ENCODE measurements around the gene SLC28A1.
"Not testable (repeated sequence)": the region's sequence is repeated elsewhere in the genome, so short reads cannot be mapped to it uniquely, and the experiment has no call there.

Gene SLC28A1

DNA sequence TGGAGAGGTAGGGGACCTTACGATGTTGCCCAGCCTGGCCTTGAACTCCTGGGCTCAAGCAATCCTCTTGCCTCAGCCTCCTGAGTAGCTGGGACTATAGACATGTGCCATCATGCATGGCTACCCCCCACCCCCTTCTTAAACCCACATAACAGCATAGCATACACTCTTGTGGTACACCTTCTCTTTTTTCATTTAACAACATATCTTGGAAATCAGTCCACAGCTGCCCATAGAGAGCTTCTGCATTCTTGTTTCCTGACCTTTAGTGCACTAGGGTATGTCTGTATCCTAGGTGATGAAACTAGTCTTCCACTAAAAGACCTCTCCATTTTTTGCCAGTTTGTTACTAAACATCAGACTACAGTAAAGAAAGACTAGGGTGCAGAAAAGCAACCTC lies 33.0 kb downstream of the SLC28A1 start:
- TF ChIP-seq, protein P1, sequence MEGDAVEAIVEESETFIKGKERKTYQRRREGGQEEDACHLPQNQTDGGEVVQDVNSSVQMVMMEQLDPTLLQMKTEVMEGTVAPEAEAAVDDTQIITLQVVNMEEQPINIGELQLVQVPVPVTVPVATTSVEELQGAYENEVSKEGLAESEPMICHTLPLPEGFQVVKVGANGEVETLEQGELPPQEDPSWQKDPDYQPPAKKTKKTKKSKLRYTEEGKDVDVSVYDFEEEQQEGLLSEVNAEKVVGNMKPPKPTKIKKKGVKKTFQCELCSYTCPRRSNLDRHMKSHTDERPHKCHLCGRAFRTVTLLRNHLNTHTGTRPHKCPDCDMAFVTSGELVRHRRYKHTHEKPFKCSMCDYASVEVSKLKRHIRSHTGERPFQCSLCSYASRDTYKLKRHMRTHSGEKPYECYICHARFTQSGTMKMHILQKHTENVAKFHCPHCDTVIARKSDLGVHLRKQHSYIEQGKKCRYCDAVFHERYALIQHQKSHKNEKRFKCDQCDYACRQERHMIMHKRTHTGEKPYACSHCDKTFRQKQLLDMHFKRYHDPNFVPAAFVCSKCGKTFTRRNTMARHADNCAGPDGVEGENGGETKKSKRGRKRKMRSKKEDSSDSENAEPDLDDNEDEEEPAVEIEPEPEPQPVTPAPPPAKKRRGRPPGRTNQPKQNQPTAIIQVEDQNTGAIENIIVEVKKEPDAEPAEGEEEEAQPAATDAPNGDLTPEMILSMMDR (IDR thresholded peaks at IDR 0.05; ENCODE audit: extremely low read depth, missing control alignments): no peak
- no peak for DNase-seq (ENCODE audit: low spot score)

DNA sequence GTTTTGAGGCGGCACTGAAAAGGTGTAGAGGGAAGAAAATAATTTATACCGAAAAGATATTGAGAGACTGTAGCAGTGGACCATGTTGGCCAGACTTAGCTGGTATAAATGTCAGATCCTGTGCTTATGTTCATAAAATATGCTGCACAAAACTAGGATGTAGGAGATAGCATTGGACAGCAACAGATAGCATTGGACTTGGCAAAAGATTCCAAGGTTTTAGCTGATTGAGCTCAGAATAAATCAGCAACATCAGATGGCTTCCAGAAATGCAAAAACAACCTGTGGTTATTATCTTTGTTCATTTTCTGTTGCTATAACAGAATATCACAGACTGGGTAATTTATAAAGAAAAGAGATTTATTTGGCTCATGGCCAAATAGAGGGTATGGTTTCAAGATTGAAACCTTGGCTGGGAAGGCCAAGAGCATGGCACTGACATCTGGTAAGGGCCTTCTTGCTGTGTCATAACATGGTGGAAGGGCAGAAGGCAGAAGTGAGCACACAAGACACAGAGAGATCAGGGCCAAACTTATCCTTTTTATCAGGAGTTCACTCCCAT lies 34.7 kb downstream of the SLC28A1 start:
- TF ChIP-seq, protein P1 (IDR thresholded peaks at IDR 0.05; ENCODE audit: extremely low read depth, missing control alignments): no peak
- no peak for DNase-seq (ENCODE audit: low spot score)

DNA sequence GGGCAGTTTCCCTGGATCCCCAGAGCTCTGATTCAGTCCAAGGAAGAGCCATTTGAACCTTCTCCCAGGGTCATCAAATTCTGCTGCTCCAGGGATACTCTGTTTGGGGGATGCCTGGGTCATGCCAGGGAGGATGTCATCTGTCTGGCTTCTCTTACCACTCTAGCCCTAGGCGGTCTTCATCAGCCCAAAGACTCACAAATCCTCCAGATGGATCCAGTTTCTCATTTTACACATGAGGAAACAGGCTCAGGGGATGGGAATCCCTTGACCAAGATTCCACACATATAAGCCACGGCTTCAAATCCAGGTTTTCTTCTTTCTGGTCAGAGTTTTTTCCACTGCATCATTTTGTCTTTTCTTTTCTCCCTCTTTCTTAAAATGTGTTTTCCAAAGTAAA lies 36.7 kb downstream of the SLC28A1 start:
- TF ChIP-seq, protein P1 (IDR thresholded peaks at IDR 0.05; ENCODE audit: extremely low read depth, missing control alignments): no peak

DNA sequence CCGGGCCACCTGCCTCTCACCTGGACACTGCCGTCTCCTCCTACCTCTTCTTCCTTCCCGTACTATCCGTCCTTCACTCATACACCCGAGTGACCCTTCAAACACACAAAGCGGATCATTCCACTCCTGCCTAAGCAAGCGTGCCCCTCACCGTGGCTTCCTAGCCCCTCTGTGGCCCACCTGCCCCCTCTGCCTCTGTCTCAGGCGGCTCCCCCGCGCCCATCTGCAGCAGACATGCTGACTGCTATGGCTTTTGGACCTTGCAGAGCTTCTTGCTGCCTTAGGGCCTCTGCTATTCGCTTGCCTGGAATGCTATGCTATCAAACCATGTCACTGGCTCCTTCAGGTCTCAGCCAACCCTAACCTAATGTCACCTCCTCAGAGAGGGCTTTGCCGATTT lies 38.1 kb downstream of the SLC28A1 start:
- no peak for DNase-seq (ENCODE audit: low spot score)
- TF ChIP-seq, protein P1 (IDR thresholded peaks at IDR 0.05; ENCODE audit: extremely low read depth, missing control alignments): no peak

More for the DNA sequence above, 36.7 kb downstream of the SLC28A1 start:
- DNase-seq (ENCODE audit: low spot score): no peak

DNA sequence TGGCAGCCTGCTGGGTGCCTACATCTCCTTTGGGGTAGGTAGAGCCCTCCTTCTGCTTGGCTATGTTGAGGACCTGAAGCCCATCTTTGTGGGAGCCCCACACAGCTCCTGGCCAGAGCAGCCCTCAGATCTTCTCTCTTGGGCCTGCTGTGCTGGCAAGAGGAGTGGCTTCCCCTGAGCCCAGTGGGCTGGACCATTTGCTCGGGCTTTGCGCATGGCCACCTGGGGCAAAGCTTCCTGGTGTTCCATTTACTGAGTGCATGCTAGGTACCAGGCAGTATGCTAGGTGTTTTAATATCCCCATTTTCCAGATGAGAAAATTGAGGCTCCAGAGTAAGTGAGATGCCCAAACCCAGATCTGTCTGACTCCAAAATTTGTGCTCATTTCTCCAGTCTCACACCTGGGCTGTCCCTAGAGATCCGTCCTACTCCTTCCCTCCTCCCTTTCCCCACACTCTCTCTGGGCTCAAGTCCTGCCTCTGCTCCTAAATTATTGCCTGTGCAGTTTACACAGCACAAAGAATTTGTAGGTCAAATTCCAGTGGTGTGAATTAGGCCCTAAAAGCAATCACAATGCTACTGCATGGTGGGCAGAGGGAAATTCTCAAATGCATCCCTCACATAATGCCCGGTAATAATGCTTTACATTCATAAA lies 39.7 kb downstream of the SLC28A1 start:
- TF ChIP-seq, protein P1 (IDR thresholded peaks at IDR 0.05; ENCODE audit: extremely low read depth, missing control alignments): no peak

DNA sequence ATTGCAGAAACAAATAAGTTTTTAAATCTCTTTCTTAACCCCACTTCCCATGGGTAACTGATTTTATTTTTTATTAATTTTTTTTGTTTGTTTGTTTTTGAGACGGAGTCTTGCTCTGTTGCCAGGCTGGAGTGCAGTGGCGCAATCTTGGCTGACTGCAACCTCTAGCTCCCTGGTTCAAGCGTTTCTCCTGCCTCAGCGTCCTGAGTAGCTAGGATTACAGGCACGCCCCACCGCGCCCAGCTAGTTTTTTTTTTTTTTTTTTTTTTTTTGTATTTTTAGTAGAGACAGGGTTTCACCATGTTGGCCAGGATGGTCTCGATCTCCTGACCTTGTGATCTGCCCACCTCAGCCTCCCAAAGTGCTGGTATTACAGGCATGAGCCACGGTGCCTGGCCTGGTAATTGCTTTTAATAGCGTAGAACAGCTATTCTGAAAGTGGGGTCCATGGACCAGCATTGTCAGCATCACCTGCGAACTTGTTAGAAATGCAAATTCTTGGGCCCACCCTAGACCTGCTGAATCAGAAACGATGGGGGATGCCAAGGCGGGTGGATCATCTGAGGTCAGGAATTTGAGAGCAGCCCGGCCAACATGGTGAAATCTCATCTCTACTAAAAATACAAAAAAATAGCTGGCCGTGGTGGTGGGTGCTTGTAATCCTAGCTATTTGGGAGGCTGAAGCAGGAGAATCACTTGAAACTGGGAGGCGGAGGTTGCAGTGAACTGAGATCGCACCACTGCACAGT lies 40.5 kb downstream of the SLC28A1 start:
- DNase-seq (ENCODE audit: low spot score): not testable (repeated sequence)

More for the DNA sequence above, 39.7 kb downstream of the SLC28A1 start:
- DNase-seq (ENCODE audit: low spot score): no peak

DNA sequence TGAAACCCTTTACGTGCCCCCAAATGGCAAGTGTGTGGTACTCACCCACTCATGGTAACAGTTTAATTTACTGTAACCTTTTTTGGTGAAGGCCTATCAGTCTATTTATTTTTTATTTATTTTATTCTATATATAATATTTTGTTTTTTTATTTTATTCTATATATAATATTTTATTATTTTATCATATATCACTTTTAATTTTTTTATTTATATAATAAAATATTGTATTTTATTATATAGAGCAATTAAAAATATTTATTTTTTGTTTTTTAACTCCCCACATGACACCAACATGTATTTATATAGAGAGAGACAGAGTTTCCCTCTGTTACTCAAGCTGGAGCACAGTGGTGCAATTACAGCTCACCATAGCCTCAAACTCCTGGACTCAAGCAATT lies 41.4 kb downstream of the SLC28A1 start:
- TF ChIP-seq, protein P1 (IDR thresholded peaks at IDR 0.05; ENCODE audit: extremely low read depth, missing control alignments): no peak

More for the DNA sequence above, 41.4 kb downstream of the SLC28A1 start:
- no peak for DNase-seq (ENCODE audit: low spot score)
